ENCODE results near the gene CSH2.

DNA sequence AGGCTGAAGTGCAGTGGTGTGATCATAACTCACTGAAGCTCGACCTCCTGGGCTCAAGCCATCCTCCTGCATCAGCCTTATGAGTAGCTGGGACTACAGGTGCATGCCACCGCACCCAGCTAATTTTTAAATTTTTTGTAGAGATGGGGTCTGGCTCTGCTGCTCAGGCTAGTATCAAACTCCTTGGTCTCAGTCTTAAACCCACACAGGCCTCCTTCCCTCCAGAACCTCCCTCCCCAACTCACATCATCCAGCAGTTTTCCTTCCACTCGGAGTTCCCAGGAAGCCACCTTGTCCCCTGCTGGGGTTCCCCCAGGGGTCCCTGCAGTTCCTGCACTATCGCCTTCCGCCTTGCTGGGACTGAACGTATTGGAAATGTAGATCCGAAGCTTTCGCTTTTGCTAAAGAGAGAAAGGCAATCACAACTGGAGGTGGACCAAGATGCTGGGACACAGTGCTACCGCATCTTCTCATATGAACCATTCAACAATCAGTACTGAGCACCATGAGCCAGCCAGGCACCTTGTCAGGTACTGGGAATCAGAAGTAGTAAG lies 38.2 kb downstream of the CSH2 start:
- TF ChIP-seq FOXP2 (optimal IDR thresholded peaks at IDR 0.05; ENCODE audit: borderline replicate concordance, extremely low read depth, extremely low read length, insufficient read depth) (no peak), TAF1 (IDR thresholded peaks at IDR 0.05; ENCODE audit: borderline replicate concordance, insufficient read depth, low read length) (no peak), SIN3A (IDR thresholded peaks at IDR 0.05; ENCODE audit: borderline replicate concordance, insufficient read depth, low read length) (no peak)
- TF ChIP-seq, protein P1, sequence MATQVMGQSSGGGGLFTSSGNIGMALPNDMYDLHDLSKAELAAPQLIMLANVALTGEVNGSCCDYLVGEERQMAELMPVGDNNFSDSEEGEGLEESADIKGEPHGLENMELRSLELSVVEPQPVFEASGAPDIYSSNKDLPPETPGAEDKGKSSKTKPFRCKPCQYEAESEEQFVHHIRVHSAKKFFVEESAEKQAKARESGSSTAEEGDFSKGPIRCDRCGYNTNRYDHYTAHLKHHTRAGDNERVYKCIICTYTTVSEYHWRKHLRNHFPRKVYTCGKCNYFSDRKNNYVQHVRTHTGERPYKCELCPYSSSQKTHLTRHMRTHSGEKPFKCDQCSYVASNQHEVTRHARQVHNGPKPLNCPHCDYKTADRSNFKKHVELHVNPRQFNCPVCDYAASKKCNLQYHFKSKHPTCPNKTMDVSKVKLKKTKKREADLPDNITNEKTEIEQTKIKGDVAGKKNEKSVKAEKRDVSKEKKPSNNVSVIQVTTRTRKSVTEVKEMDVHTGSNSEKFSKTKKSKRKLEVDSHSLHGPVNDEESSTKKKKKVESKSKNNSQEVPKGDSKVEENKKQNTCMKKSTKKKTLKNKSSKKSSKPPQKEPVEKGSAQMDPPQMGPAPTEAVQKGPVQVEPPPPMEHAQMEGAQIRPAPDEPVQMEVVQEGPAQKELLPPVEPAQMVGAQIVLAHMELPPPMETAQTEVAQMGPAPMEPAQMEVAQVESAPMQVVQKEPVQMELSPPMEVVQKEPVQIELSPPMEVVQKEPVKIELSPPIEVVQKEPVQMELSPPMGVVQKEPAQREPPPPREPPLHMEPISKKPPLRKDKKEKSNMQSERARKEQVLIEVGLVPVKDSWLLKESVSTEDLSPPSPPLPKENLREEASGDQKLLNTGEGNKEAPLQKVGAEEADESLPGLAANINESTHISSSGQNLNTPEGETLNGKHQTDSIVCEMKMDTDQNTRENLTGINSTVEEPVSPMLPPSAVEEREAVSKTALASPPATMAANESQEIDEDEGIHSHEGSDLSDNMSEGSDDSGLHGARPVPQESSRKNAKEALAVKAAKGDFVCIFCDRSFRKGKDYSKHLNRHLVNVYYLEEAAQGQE (IDR thresholded peaks at IDR 0.05; ENCODE audit: insufficient read depth in 1 of 2, low read depth in 2 of 2, low read length in 2 of 2) = no peak
